Calu3 (cell line): ENCODE data around the gene QKI. TPM values are rescaled to one million over a fixed set of nuclear protein-coding genes. Genes with fewer than 3 reads are reported as not detected.

Source experiments
- BruUV-seq: library from RNA; stranded (reverse); fragments of 400-500 nt; replicated peaks from 2 replicates; lab custom pipeline; 2021; lab: Mats Ljungman, UMichigan
- CTCF ChIA-PET: fragments of 300-600 bp; sonication (Branson Sonifier 250); formaldehyde crosslinking; loops from one replicate; lab custom pipeline; 2022; ENCODE audit warnings: antibody characterized with exemption; lab: Charles Lee
- DNase-seq: peaks from one replicate; pipeline ENCODE4 v3.0.0; 2022
- H3K27ac Mint-ChIP-seq: one replicate; pipeline ENCODE4 v1.8.0; 2022; ENCODE audit warnings: mixed read lengths; ENCODE audit not compliant: unreplicated experiment
- H3K27me3 Mint-ChIP-seq: one replicate; pipeline ENCODE4 v1.8.0; 2022; ENCODE audit warnings: mixed read lengths; ENCODE audit not compliant: unreplicated experiment
- H3K36me3 Mint-ChIP-seq: one replicate; pipeline ENCODE4 v1.8.0; 2022; ENCODE audit warnings: mild to moderate bottlenecking, moderate library complexity, mixed read lengths; ENCODE audit not compliant: insufficient read depth, unreplicated experiment
- H3K4me1 Mint-ChIP-seq: one replicate; pipeline ENCODE4 v1.8.0; 2022; ENCODE audit warnings: mild to moderate bottlenecking, low read depth, mixed read lengths; ENCODE audit not compliant: unreplicated experiment
- H3K4me3 Mint-ChIP-seq: one replicate; pipeline ENCODE4 v1.8.0; 2022; ENCODE audit warnings: mild to moderate bottlenecking, low read depth, moderate library complexity, mixed read lengths; ENCODE audit not compliant: unreplicated experiment
- H3K9me3 Mint-ChIP-seq: one replicate; pipeline ENCODE4 v1.8.0; 2022; ENCODE audit warnings: low read depth, mixed read lengths; ENCODE audit not compliant: unreplicated experiment
- intact Hi-C: fragments of 100-400 bp; cut with micrococcal nuclease; formaldehyde crosslinking; loops from one replicate; pipeline ENCODE4 v1.10.0; 2022; ENCODE audit not compliant: unreplicated experiment
- total RNA-seq: library from RNA; stranded (reverse); gene quantifications from 2 replicates; pipeline ENCODE4 v1.2.3, GENCODE V29; 2022
- TF ChIP-seq, protein P1 (sequence below): fragments of 200-600 bp; IDR thresholded peaks from one replicate; pipeline ENCODE4 v1.8.0; 2022; ENCODE audit warnings: antibody characterized with exemption; ENCODE audit not compliant: unreplicated experiment

The QKI gene
- total RNA-seq, 1 experiment from 2014 or later = 131 TPM

GRCh38 chr6:163398815-163399214 lies 15.7 kb upstream of the QKI start:
- peaks cover 13% of the 10 kb centered on the region for H3K4me1 Mint-ChIP-seq
- intact Hi-C loops = no loop called here
- CTCF ChIA-PET = no interaction called here
- no peaks in the 10 kb centered on the region for H3K9me3 Mint-ChIP-seq
- no TSS peak for BruUV-seq
- no peaks in the 10 kb centered on the region for H3K36me3 Mint-ChIP-seq
- TF ChIP-seq, protein P1, sequence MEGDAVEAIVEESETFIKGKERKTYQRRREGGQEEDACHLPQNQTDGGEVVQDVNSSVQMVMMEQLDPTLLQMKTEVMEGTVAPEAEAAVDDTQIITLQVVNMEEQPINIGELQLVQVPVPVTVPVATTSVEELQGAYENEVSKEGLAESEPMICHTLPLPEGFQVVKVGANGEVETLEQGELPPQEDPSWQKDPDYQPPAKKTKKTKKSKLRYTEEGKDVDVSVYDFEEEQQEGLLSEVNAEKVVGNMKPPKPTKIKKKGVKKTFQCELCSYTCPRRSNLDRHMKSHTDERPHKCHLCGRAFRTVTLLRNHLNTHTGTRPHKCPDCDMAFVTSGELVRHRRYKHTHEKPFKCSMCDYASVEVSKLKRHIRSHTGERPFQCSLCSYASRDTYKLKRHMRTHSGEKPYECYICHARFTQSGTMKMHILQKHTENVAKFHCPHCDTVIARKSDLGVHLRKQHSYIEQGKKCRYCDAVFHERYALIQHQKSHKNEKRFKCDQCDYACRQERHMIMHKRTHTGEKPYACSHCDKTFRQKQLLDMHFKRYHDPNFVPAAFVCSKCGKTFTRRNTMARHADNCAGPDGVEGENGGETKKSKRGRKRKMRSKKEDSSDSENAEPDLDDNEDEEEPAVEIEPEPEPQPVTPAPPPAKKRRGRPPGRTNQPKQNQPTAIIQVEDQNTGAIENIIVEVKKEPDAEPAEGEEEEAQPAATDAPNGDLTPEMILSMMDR = no peak
- no peak for DNase-seq
- H3K27ac Mint-ChIP-seq = no peak overlapping the region
- no peak overlapping the region for H3K4me3 Mint-ChIP-seq
- no peaks in the 10 kb centered on the region for H3K27me3 Mint-ChIP-seq

GRCh38 chr6:163400509-163400908 lies 14.0 kb upstream of the QKI start:
- CTCF ChIA-PET = interaction anchor here (2.4 kb wide), 1 partner anchor 11 kb away, joined by 6 read pairs; no protein-coding TSS in a partner anchor
- no peaks in the 10 kb centered on the region for H3K27me3 Mint-ChIP-seq
- intact Hi-C loops = no loop called here
- no peak overlapping the region for H3K4me3 Mint-ChIP-seq
- H3K36me3 Mint-ChIP-seq = no peaks in the 10 kb centered on the region
- no peak for DNase-seq
- no peaks in the 10 kb centered on the region for H3K9me3 Mint-ChIP-seq
- no peak overlapping the region for H3K27ac Mint-ChIP-seq
- TF ChIP-seq, protein P1 = no peak
- BruUV-seq = no TSS peak
- H3K4me1 Mint-ChIP-seq = peaks cover 11% of the 10 kb centered on the region

DNA sequence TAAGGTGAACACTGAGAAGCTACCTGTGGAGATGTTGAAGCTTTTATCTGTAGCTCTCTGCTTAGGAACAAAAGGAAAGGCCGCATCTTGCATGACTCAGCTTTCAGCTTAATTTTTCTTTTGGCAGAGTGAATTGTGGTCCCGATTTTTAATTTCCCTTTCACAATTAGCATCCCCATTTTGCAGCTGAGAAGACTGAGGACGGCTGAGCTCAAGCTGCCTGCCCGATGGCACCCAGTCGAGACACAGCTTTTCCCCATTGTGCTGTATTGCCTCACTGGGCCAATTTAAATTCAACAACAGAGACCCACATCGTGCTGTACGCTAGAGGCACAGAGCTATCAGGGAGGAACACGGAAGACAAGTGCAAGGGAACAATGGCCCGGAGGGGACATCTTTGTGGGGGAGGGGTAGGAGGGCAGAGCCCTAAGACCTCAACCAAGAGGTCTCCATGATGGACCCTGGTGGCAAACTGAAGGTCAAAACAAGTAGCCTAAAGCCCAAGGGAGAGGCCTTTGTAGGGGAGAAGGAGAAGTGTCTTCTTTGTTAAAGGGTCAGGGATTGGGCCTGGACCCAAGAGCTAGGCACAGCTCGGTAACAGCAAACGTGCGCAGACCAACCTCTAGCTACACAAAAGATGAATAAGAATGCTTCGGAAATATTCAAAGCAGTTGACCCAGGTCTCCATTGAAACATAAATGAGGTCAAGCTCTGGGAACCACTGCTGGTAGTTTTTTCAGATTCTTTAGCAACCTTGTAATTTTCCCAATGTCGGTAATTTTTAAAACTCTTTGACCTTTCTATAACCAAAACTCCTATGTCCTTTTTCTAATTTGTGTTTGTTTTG lies 13.3 kb upstream of the QKI start:
- no TSS peak for BruUV-seq
- DNase-seq = no peak
- H3K4me1 Mint-ChIP-seq = peaks cover 19% of the 10 kb centered on the region
- H3K9me3 Mint-ChIP-seq = no peaks in the 10 kb centered on the region
- TF ChIP-seq, protein P1 = no peak
- CTCF ChIA-PET = interaction anchor here (2.4 kb wide), 1 partner anchor 11 kb away, joined by 6 read pairs; no protein-coding TSS in a partner anchor
- no peak overlapping the region for H3K4me3 Mint-ChIP-seq
- intact Hi-C loops = no loop called here
- H3K36me3 Mint-ChIP-seq = no peaks in the 10 kb centered on the region
- no peaks in the 10 kb centered on the region for H3K27me3 Mint-ChIP-seq
- no peak overlapping the region for H3K27ac Mint-ChIP-seq

DNA sequence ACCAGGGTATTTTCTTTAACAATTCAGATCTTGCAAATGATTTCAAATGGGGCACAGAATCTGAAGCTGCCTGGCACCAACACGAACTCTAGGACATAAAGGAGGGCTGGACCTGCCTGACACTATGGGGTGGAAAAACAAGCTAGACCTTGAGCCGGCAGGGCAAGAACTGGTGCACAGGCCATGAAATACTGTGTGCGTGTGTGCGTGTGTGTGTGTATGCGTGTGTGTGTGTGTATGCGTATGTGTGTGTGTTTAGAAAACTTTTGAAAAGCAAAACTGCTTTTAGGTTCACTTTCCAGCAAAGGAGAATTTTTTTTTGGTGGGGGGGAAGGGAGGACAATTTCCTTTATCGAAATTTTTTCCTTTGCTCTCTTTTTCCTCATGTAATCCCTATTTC lies 11.9 kb upstream of the QKI start:
- Mint-ChIP-seq H3K4me3 (no peak overlapping the region), H3K9me3 (no peaks in the 10 kb centered on the region), H3K27ac (no peak overlapping the region), H3K4me1 (peaks cover 17% of the 10 kb centered on the region), H3K27me3 (no peaks in the 10 kb centered on the region), H3K36me3 (no peaks in the 10 kb centered on the region)
- TF ChIP-seq, protein P1 = no peak
- BruUV-seq = no TSS peak
- no peak for DNase-seq
- intact Hi-C loops = no loop called here
- CTCF ChIA-PET = no interaction called here
